Measurements from ENCODE around the gene CNDP1.
"Not testable (repeated sequence)": the region's sequence is repeated elsewhere in the genome, so short reads cannot be mapped to it uniquely, and the experiment has no call there.

- not testable (repeated sequence) for TF ChIP-seq CTCF, ZEB2, ZNF24 (tag by site-specific recombination; IDR thresholded peaks at IDR 0.05)
These were observed 30.9 kb downstream of the CNDP1 start for GRCh38 chr18:74565164-74565563.

Data from HEK293 (cell line).